SK-N-MC (cell line): ENCODE data around the gene CEP57L1.

Experiments used
- EZH2 ChIP-seq: fragments of 200-600 bp; sonication (generic); IDR thresholded peaks from one replicate; pipeline ENCODE4 v1.6.1; 2017; ENCODE audit warnings: antibody characterized with exemption
- FOXP2 ChIP-seq: optimal IDR thresholded peaks from 2 replicates; pipeline ENCODE3; 2011; ENCODE audit warnings: mild to moderate bottlenecking, moderate library complexity; ENCODE audit not compliant: insufficient read depth; ENCODE audit errors: extremely low read length, control extremely low read depth

- no peak for TF ChIP-seq EZH2
- TF ChIP-seq FOXP2, result no peak
Observed at GRCh38 chr6:109117346-109118035, 22.2 kb downstream of the CEP57L1 start.
